Muscle layer of colon (tissue), 2 donors: Measurements from ENCODE around the gene CSNK2A1.

Source experiments
- H3K27ac ChIP-seq: one replicate; pipeline ENCODE4 v1.7.0; 2013; ENCODE audit warnings: low read depth, mild to moderate bottlenecking, low read length, moderate library complexity
- H3K27me3 ChIP-seq, 2 donors: one replicate each; pipeline ENCODE4 v1.7.0; 2013; ENCODE audit warnings: low read length in 2 of 2, mild to moderate bottlenecking in 2 of 2; ENCODE audit not compliant: insufficient read depth in 2 of 2, control insufficient read depth in 1 of 2
- H3K36me3 ChIP-seq: one replicate; pipeline ENCODE4 v1.7.0; 2013; ENCODE audit warnings: mild to moderate bottlenecking, low read length; ENCODE audit not compliant: insufficient read depth
- H3K4me1 ChIP-seq: one replicate; pipeline ENCODE4 v1.7.0; 2013; ENCODE audit warnings: mild to moderate bottlenecking, low read length; ENCODE audit not compliant: insufficient read depth
- H3K4me3 ChIP-seq, 2 donors: one replicate each; pipeline ENCODE4 v1.7.0; 2013; ENCODE audit warnings: low read length in 2 of 2, low read depth in 1 of 2, mild to moderate bottlenecking in 1 of 2, moderate library complexity in 1 of 2
- H3K9ac ChIP-seq: one replicate; pipeline ENCODE4 v1.7.0; 2013; ENCODE audit warnings: low read length
- H3K9me3 ChIP-seq: one replicate; pipeline ENCODE4 v1.7.0; 2013; ENCODE audit warnings: mild to moderate bottlenecking, low read length
- donor health status: abdominal sarcoma.
- donor health status: Adenocarcinoma of cecum.

Gene CSNK2A1

GRCh38 chr20:544153-544725 lies 649 bp upstream of the CSNK2A1 start:
- Histone ChIP-seq H3K36me3 (no peaks in the 10 kb centered on the region), H3K9me3 (no peaks in the 10 kb centered on the region), H3K27ac (peak overlapping the region; percentile 72), H3K27me3 (no peaks in the 10 kb centered on the region), H3K4me3 (peak overlapping the region; percentile 89 to 95), H3K9ac (no peak overlapping the region), H3K4me1 (peaks cover 29% of the 10 kb centered on the region)

DNA sequence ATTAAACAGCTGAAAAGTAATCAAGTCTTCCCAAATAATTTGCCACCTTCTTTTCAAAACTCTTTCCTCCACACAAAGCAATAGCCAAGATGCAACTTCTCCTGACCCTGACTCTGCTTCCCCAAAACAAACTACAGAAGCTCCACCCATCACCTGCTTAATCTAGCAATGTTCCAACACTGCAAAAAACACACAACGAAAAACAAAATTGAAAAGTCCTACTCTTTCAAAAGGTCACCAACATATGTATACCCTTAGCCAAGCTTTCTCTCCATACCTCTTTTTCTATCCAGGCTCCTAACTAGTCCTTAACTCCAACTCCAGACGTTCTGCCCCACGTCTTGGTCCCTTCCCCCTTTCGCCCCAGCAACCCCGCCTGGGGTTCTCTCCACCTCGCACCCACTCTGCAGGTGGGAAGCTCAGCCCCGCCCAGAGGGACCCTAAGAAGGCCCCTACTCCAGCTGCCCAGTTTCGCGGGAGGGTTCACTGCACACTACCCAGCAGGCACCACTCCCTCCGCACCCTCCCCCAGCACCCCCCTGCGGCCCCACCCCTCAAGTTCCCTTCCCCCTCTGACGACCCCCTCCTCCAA lies 717 bp downstream of the CSNK2A1 start:
- H3K36me3 ChIP-seq, result no peaks in the 10 kb centered on the region
- H3K27ac ChIP-seq, result peak overlapping the region; percentile 72

DNA sequence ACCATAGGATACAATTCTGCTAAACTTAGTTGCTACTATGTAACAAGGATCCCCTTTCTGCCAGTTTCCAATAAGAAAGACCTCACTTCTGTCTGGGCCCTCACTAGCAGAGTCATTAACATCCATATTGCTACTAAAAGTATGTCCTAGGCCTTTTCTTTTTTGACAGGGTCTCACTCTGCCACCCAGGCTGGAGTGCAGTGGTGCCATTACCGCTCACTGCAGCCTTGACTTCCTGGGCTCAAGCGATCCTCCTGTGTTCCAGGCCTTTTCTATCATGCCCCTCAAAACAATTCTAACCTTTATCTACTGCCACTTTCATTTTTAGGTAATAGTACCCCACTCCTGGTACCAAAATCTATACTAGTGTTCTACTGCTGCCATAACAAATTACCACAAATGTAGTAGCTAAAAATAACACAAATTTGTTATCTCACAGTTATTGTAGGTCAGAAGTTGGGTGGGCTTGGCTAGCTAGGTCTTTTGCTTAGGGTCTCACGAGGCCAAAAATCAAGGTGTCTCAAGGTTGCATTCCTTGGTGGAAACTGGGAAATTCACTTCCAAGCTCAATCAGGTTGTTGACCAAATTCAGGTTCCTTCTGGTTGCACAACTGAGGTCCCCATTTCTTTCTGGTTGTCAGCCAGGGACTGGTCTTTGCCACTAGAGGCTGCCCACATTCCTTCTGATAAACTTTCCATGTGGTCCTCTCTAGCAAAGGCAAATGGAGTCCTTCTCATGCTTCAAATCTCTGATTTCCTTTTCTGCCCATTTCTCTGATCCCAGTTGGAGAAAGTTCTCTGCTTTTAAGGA lies 3.0 kb downstream of the CSNK2A1 start:
- H3K4me1 ChIP-seq, result peaks cover 40% of the 10 kb centered on the region
- H3K9me3 ChIP-seq, result no peaks in the 10 kb centered on the region
- H3K9ac ChIP-seq, result no peak overlapping the region
- H3K27me3 ChIP-seq, result no peaks in the 10 kb centered on the region
- no peaks in the 10 kb centered on the region for H3K36me3 ChIP-seq
- no peak overlapping the region for H3K4me3 ChIP-seq
- no peak overlapping the region for H3K27ac ChIP-seq

More for the DNA sequence above, 717 bp downstream of the CSNK2A1 start:
- Histone ChIP-seq H3K4me1 (peaks cover 29% of the 10 kb centered on the region), H3K27me3 (no peaks in the 10 kb centered on the region), H3K9me3 (no peaks in the 10 kb centered on the region), H3K9ac (peak overlapping the region; percentile 38), H3K4me3 (peak overlapping the region; percentile 89 to 95)

GRCh38 chr20:539848-540247 lies 3.7 kb downstream of the CSNK2A1 start:
- Histone ChIP-seq H3K27ac (no peak overlapping the region), H3K9me3 (no peaks in the 10 kb centered on the region), H3K4me1 (peaks cover 40% of the 10 kb centered on the region), H3K27me3 (no peaks in the 10 kb centered on the region), H3K4me3 (no peak overlapping the region), H3K9ac (no peak overlapping the region), H3K36me3 (no peaks in the 10 kb centered on the region)

DNA sequence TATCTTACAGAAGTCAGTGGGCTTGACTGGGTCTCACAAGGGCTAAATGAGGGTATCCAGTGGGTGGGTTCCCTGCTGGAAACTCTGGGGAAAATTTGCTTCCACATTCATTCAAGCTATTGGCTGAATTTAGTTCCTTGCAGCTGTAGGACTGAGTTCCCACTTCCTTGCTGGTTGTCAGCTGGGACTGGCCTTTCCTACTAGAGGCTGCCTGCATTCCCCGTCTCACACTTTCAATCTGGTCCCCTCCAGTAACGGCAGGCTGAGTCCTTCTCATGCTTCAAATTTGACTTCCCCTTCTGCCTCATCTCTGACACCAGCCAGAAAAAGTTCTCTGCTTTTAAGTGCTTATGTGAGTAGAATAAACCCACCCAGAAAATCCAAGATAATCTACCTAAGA lies 4.4 kb downstream of the CSNK2A1 start:
- Histone ChIP-seq H3K9me3 (no peaks in the 10 kb centered on the region), H3K4me3 (no peak overlapping the region), H3K36me3 (no peaks in the 10 kb centered on the region), H3K9ac (no peak overlapping the region), H3K27me3 (no peaks in the 10 kb centered on the region), H3K27ac (no peak overlapping the region), H3K4me1 (peaks cover 34% of the 10 kb centered on the region)

GRCh38 chr20:537983-538382 lies 5.6 kb downstream of the CSNK2A1 start:
- no peak overlapping the region for H3K9ac ChIP-seq
- no peaks in the 10 kb centered on the region for H3K27me3 ChIP-seq
- no peak overlapping the region for H3K27ac ChIP-seq
- H3K4me1 ChIP-seq, result peaks cover 32% of the 10 kb centered on the region
- no peak overlapping the region for H3K4me3 ChIP-seq
- no peaks in the 10 kb centered on the region for H3K9me3 ChIP-seq
- H3K36me3 ChIP-seq, result no peaks in the 10 kb centered on the region

DNA sequence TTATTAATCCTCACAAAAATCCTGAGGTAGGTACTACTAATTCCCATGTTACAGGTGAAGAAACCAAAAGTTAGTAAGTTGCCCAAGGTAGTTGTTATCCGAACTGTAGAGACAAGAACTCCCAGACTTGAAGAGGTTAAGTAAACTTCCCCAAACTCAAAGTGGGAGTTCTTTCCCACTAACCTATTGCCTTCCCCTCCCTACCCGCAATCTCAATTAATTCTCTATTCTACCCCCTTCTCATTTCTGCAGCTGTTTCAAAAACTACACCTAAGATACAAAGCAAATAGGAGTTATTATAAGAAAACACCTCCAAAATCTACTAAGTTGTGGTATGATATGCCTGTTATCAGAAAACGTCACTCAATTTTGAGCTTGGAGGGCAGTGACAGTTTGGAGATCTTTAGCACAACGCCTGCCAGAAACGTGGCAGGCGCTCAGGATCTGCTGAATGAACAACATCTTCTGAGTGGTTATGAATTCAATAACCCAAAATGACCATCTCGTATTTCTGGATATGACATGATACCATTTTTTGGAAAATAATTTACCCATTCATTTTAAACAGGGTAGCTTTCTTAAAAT lies 7.1 kb downstream of the CSNK2A1 start:
- H3K36me3 ChIP-seq, result no peaks in the 10 kb centered on the region
- H3K4me3 ChIP-seq, result no peak overlapping the region
- H3K9ac ChIP-seq, result no peak overlapping the region
- H3K9me3 ChIP-seq, result no peaks in the 10 kb centered on the region
- peaks cover 21% of the 10 kb centered on the region for H3K4me1 ChIP-seq
- H3K27ac ChIP-seq, result no peak overlapping the region
- H3K27me3 ChIP-seq, result no peaks in the 10 kb centered on the region

- H3K4me1 ChIP-seq, result peaks cover 20% of the 10 kb centered on the region
- no peak overlapping the region for H3K27ac ChIP-seq
- H3K36me3 ChIP-seq, result no peaks in the 10 kb centered on the region
- no peaks in the 10 kb centered on the region for H3K27me3 ChIP-seq
- H3K9ac ChIP-seq, result no peak overlapping the region
- no peaks in the 10 kb centered on the region for H3K9me3 ChIP-seq
- no peak overlapping the region for H3K4me3 ChIP-seq
These were observed 7.6 kb downstream of the CSNK2A1 start for GRCh38 chr20:535958-536357.

- Histone ChIP-seq H3K27ac (no peak overlapping the region), H3K9me3 (no peaks in the 10 kb centered on the region), H3K4me1 (peaks cover 10% of the 10 kb centered on the region)
These were observed 10.1 kb downstream of the CSNK2A1 start for GRCh38 chr20:533526-533925.

GRCh38 chr20:532530-532929 lies 11.1 kb downstream of the CSNK2A1 start:
- H3K4me3 ChIP-seq, result no peak overlapping the region
- H3K27me3 ChIP-seq, result no peaks in the 10 kb centered on the region
- no peak overlapping the region for H3K27ac ChIP-seq
- peaks cover 10% of the 10 kb centered on the region for H3K4me1 ChIP-seq
- peaks cover 4% of the 10 kb centered on the region for H3K36me3 ChIP-seq
- H3K9me3 ChIP-seq, result no peaks in the 10 kb centered on the region
- no peak overlapping the region for H3K9ac ChIP-seq

More at GRCh38 chr20:533526-533925, 10.1 kb downstream of the CSNK2A1 start:
- Histone ChIP-seq H3K9ac (no peak overlapping the region), H3K27me3 (no peaks in the 10 kb centered on the region), H3K36me3 (no peaks in the 10 kb centered on the region), H3K4me3 (no peak overlapping the region)

- Histone ChIP-seq H3K4me3 (no peak overlapping the region), H3K9ac (no peak overlapping the region), H3K9me3 (peaks cover 5% of the 10 kb centered on the region), H3K27ac (no peak overlapping the region), H3K36me3 (peaks cover 7% of the 10 kb centered on the region), H3K4me1 (peaks cover 9% of the 10 kb centered on the region), H3K27me3 (no peaks in the 10 kb centered on the region)
These were observed 12.0 kb downstream of the CSNK2A1 start for GRCh38 chr20:531608-532007.
